Erythroblast (primary cell): Measurements from ENCODE around the gene CALCR.

Experiments
- GATA1 ChIP-seq: IDR thresholded peaks from 2 replicates; pipeline ENCODE4 v1.6.1; 2011; ENCODE audit warnings: low read depth, mild to moderate bottlenecking, control low read depth, low read length, moderate library complexity
- POLR2A ChIP-seq: IDR thresholded peaks from 2 replicates; pipeline ENCODE4 v1.6.1; 2011; ENCODE audit warnings: mild to moderate bottlenecking, low read length

GRCh38 chr7:93622036-93623033, 47.8 kb upstream of the CALCR start:
- TF ChIP-seq POLR2A (no peak), GATA1 (no peak)
